Left hindlimb (tissue), 1 donor: ENCODE results near the gene COX7B.

Experiments
- DNase-seq: peaks from one replicate; pipeline ENCODE4 v3.0.0-alpha.2; 2018

The COX7B gene

DNA sequence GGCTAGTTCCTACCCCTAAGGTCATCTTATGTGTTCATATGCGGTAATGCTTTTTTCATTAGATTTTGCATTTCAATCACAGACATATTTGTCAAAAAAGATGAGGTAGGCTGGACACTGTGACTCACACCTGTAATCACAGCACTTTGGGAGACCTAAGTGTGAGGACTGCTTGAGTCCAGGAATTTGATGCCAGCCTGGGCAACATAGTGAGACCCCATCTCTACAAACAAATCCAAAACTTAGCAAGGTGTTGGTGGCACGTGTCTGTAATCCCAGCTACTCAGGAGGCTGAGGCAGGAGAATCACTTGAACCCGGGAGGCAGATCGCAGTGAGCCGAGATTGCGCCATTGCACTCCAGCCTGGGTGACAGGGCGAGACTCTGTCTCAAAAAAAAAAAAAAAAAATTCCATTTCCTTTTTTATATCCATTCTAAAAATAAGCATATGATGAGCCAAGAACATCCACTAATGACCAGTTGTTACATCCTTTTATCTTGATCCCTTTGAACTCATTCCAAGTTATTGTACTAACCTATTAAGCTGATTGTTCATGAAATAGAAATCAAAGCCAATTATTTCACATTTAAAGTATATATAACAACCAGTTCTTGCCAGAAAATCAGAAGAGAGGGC lies 46.8 kb downstream of the COX7B start:
- DNase-seq = no peak

DNA sequence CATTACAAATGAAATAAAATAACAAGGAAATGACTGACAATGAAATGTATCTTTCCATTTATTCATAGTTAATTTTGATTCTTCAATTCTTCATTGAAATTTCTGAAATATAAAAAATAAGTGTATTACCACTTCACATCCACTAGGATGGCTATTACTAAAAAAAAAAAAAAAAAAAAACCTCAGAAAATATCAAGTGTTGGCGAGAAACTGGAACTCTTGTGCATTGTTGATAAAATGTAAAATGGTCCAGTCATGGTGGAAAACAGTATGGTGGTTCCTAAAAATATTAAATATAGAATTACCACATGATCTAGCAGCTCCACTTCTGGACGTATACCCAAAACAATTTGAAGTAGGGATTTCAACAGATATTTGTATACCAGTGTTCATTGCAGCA lies 47.3 kb downstream of the COX7B start:
- DNase-seq = no peak

DNA sequence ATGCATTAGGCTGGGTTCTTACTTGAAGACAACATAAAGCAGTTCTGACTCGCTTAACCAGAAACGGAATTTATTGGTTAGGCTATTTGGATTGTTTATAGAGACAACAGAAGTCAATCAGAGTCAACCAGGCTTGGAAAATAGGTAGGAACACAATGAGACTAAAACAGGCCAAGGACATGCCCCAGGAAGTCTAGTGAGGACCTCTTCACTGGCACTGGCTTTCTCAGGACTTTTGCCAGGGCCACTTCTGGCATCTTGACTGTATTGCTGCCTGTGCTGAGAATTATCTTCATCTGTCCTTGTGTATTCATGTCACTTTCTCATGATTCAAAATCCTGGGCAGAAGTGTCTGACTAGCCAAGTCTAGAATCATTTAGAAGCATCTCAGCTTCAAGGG lies 50.6 kb downstream of the COX7B start:
- no peak for DNase-seq

DNA sequence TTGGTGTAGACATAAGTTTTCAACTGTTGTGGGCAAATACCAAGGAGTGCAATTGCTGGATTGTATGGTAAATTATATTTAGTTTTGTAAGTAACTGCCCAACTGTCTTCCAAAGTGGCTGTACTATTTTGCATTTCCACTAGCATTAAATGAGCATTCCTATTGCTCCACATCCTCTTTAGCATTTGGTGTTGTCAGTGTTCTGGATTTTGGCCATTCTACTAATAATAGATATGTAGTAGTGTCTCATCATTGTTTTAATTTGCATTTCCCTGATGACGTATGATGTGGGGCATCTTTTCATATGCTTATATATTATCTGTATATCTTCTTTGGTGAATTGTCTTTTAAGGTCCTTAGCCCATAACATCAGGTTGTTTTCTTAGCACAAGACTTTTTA lies 52.9 kb downstream of the COX7B start:
- DNase-seq = no peak

DNA sequence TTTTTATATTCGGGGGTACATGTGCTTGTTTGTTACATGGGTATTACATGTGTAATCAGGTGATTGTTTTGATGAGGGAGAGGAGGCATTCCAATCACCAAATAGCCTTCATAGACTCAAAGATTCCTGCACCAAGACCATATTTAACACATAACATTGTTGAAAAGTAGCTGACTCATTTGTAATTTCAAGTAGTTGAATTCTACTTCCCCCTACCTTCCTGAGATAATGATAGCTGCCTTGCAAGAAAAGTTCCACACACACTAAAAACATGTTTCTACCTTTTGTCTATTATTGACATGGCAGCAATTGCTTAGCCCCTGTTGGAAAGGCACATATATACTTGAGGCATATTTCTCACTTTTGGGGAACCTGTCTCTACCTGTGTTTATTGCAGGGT lies 54.0 kb downstream of the COX7B start:
- DNase-seq = no peak

DNA sequence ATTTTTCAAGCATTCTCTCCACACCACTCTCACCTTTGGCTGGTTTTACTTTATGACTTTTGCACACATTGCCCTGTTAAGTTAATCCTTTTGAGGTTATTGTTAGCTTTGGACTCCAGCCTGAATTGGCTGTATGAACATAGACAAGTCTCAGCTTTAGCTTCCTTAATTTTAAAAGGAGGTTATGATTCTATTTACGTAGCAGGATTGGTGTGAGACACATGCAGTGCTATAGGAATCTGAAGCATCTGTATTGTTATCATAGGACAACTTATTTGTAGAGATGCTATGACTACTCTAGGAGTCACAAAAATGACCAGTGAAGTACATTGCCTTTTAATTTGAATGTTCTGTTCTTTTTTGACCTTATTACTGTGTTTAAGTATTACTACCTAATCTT lies 54.4 kb downstream of the COX7B start:
- no peak for DNase-seq
